ENCODE results near the gene BRD3. TPM values are rescaled to one million over a fixed set of nuclear protein-coding genes. Genes with fewer than 3 reads are reported as not detected.

BRD3 gene
- total RNA-seq, 1 experiment from 2014 or later = 61.6 TPM

GRCh38 chr9:133987946-133988665 is 79.7 kb downstream of the BRD3 start:
- ChIA-PET CTCF (no interaction called here), POLR2A (ENCODE audit: low non-redundant PET) (no interaction called here)
- Histone ChIP-seq H3K27me3 (replicated peaks; ENCODE audit: insufficient read depth, low read depth, low read length, poor library complexity) (no peaks in the 10 kb centered on the region), H3K36me3 (ENCODE audit: insufficient read depth, low read length, poor library complexity, severe bottlenecking) (no peaks in the 10 kb centered on the region), H3K27ac (ENCODE audit: low read depth, low read length, poor library complexity, severe bottlenecking) (no peak overlapping the region), H3K9me3 (ENCODE audit: low read depth, low read length, poor library complexity, severe bottlenecking) (no peaks in the 10 kb centered on the region), H3K4me1 (ENCODE audit: insufficient read depth, low read length, poor library complexity, severe bottlenecking) (peaks cover 8% of the 10 kb centered on the region), H3K4me3 (ENCODE audit: low read depth, low read length, poor library complexity, severe bottlenecking) (no peak overlapping the region)
- TF ChIP-seq EZH2 (IDR thresholded peaks at IDR 0.05; ENCODE audit: borderline replicate concordance, low read depth, low read length, poor library complexity, severe bottlenecking) (no peak), CTCF (conservative IDR thresholded peaks at IDR 0.05; ENCODE audit: low read depth, low read length) (no peak)
- no TSS peak for BruUV-seq (replicated peaks)
- intact Hi-C loops (cut with micrococcal nuclease; ENCODE audit: unreplicated experiment) = no loop called here
- no peak for DNase-seq (ENCODE audit: low spot score)

- CTCF ChIA-PET = no interaction called here
- no peak for TF ChIP-seq CTCF (conservative IDR thresholded peaks at IDR 0.05; ENCODE audit: low read depth, low read length)
- TF ChIP-seq EZH2 (IDR thresholded peaks at IDR 0.05; ENCODE audit: borderline replicate concordance, low read depth, low read length, poor library complexity, severe bottlenecking) = no peak
- H3K4me3 ChIP-seq (ENCODE audit: low read depth, low read length, poor library complexity, severe bottlenecking) = no peak overlapping the region
- intact Hi-C loops (cut with micrococcal nuclease; ENCODE audit: unreplicated experiment) = no loop called here
- POLR2A ChIA-PET (ENCODE audit: low non-redundant PET) = no interaction called here
- H3K9me3 ChIP-seq (ENCODE audit: low read depth, low read length, poor library complexity, severe bottlenecking) = no peaks in the 10 kb centered on the region
- H3K27ac ChIP-seq (ENCODE audit: low read depth, low read length, poor library complexity, severe bottlenecking) = no peak overlapping the region
- peaks cover 8% of the 10 kb centered on the region for H3K4me1 ChIP-seq (ENCODE audit: insufficient read depth, low read length, poor library complexity, severe bottlenecking)
- no TSS peak for BruUV-seq (replicated peaks)
- no peaks in the 10 kb centered on the region for H3K27me3 ChIP-seq (replicated peaks; ENCODE audit: insufficient read depth, low read depth, low read length, poor library complexity)
- no peaks in the 10 kb centered on the region for H3K36me3 ChIP-seq (ENCODE audit: insufficient read depth, low read length, poor library complexity, severe bottlenecking)
- no peak for DNase-seq (ENCODE audit: low spot score)
Observed at GRCh38 chr9:133987446-133987788, 80.4 kb downstream of the BRD3 start.

GRCh38 chr9:133986774-133987445 is 80.9 kb downstream of the BRD3 start:
- POLR2A ChIA-PET (ENCODE audit: low non-redundant PET) = no interaction called here

More at GRCh38 chr9:133986774-133987445, 80.9 kb downstream of the BRD3 start:
- no peak overlapping the region for H3K27ac ChIP-seq (ENCODE audit: low read depth, low read length, poor library complexity, severe bottlenecking)
- intact Hi-C loops (cut with micrococcal nuclease; ENCODE audit: unreplicated experiment) = no loop called here
- H3K4me3 ChIP-seq (ENCODE audit: low read depth, low read length, poor library complexity, severe bottlenecking) = no peak overlapping the region
- DNase-seq (ENCODE audit: low spot score) = no peak
- H3K4me1 ChIP-seq (ENCODE audit: insufficient read depth, low read length, poor library complexity, severe bottlenecking) = peaks cover 8% of the 10 kb centered on the region
- CTCF ChIA-PET = no interaction called here
- no peaks in the 10 kb centered on the region for H3K36me3 ChIP-seq (ENCODE audit: insufficient read depth, low read length, poor library complexity, severe bottlenecking)
- H3K27me3 ChIP-seq (replicated peaks; ENCODE audit: insufficient read depth, low read depth, low read length, poor library complexity) = no peaks in the 10 kb centered on the region
- TF ChIP-seq EZH2 (IDR thresholded peaks at IDR 0.05; ENCODE audit: borderline replicate concordance, low read depth, low read length, poor library complexity, severe bottlenecking) (no peak), CTCF (conservative IDR thresholded peaks at IDR 0.05; ENCODE audit: low read depth, low read length) (no peak)
- no TSS peak for BruUV-seq (replicated peaks)
- H3K9me3 ChIP-seq (ENCODE audit: low read depth, low read length, poor library complexity, severe bottlenecking) = no peaks in the 10 kb centered on the region

Data from A673 (cell line).